Measurements from ENCODE around the gene HSF2.

HSF2 gene

GRCh38 chr6:122399348-122400120 is at the start of gene HSF2:
HSF2 (plus strand) TSS chr6:122399652; CDS start chr6:122399738, 86 bp downstream.
- peak; percentile 93 for DNase-seq (ENCODE audit: low spot score)

GRCh38 chr6:122352981-122353664 is 46.3 kb upstream of the HSF2 start:
- no peak for DNase-seq (ENCODE audit: low spot score)

- no peak for DNase-seq (ENCODE audit: low spot score)
Measured at GRCh38 chr6:122360809-122361208, 38.6 kb upstream of the HSF2 start.

- no peak for DNase-seq (ENCODE audit: low spot score)
Measured at GRCh38 chr6:122361314-122361979, 38.0 kb upstream of the HSF2 start.

GRCh38 chr6:122363769-122364483 is 35.5 kb upstream of the HSF2 start:
- DNase-seq (ENCODE audit: low spot score), result no peak

- no peak for DNase-seq (ENCODE audit: low spot score)
Measured at GRCh38 chr6:122365775-122366403, 33.6 kb upstream of the HSF2 start.

GRCh38 chr6:122367171-122367570 is 32.3 kb upstream of the HSF2 start:
- DNase-seq (ENCODE audit: low spot score), result no peak

- DNase-seq (ENCODE audit: low spot score), result no peak
Measured at GRCh38 chr6:122369536-122369935, 29.9 kb upstream of the HSF2 start.

GRCh38 chr6:122372647-122373046 is 26.8 kb upstream of the HSF2 start:
- peak; percentile 16 for DNase-seq (ENCODE audit: low spot score)

- no peak for DNase-seq (ENCODE audit: low spot score)
Measured at GRCh38 chr6:122374307-122374706, 25.1 kb upstream of the HSF2 start.

GRCh38 chr6:122376246-122376645 is 23.2 kb upstream of the HSF2 start:
- DNase-seq (ENCODE audit: low spot score), result no peak

- peak; percentile 53 for DNase-seq (ENCODE audit: low spot score)
Measured at GRCh38 chr6:122381494-122382265, 17.8 kb upstream of the HSF2 start.

GRCh38 chr6:122385857-122386612 is 13.4 kb upstream of the HSF2 start:
- no peak for DNase-seq (ENCODE audit: low spot score)

GRCh38 chr6:122388945-122389344 is 10.5 kb upstream of the HSF2 start:
- DNase-seq (ENCODE audit: low spot score), result no peak

GRCh38 chr6:122389704-122390372 is 9.6 kb upstream of the HSF2 start:
- DNase-seq (ENCODE audit: low spot score), result no peak

- no peak for DNase-seq (ENCODE audit: low spot score)
Measured at GRCh38 chr6:122392564-122393350, 6.7 kb upstream of the HSF2 start.

GRCh38 chr6:122393351-122393896 is 6.0 kb upstream of the HSF2 start:
- DNase-seq (ENCODE audit: low spot score), result no peak

- DNase-seq (ENCODE audit: low spot score), result no peak
Measured at GRCh38 chr6:122394016-122394415, 5.4 kb upstream of the HSF2 start.

GRCh38 chr6:122399055-122399347 is 451 bp upstream of the HSF2 start:
- DNase-seq (ENCODE audit: low spot score), result no peak
